Mucosa of gallbladder (tissue), 1 donor: Measurements from ENCODE around the gene MAPRE3. TPM values are rescaled to one million over a fixed set of nuclear protein-coding genes. Genes with fewer than 3 reads are reported as not detected.
A peak's percentile ranks its signal among the peaks of the same experiment; 100 is the strongest.

Experiments used
- DNase-seq: peaks from one replicate; pipeline ENCODE4 v3.0.0-alpha.2; 2020; ENCODE audit warnings: low spot score
- total RNA-seq: library from RNA; stranded (reverse); gene quantifications from one replicate; pipeline ENCODE4 v1.2.1, GENCODE V29; 2021
- donor health status: DM: no; HTN: no; CAD: no.

The MAPRE3 gene
- total RNA-seq, 1 donor from 2014 or later = 25.2 TPM

GRCh38 chr2:27014771-27015433 lies 44.5 kb downstream of the MAPRE3 start:
- DNase-seq = no peak

- peak; percentile 51 for DNase-seq
Measured at GRCh38 chr2:27016801-27017325, 46.4 kb downstream of the MAPRE3 start.

DNA sequence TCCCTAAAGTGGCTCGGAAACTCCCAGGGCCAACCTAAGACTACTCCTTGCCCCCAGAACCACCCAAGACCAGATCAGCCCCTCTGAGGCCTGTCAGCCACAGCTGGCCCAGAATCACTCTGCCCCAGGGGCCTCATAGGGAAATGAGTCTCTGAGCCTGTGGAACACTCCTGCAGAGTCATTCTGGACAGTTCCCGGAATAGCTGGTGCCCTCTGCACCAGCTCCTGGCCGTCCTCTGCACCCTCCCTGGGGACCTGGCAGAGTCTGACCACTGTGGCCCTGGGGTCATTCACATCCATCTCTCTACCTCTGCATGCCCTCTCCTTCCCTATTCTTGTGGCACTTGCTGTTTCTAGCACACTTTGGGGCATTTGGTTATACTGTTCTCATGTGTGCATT lies 47.7 kb downstream of the MAPRE3 start:
- DNase-seq = no peak

DNA sequence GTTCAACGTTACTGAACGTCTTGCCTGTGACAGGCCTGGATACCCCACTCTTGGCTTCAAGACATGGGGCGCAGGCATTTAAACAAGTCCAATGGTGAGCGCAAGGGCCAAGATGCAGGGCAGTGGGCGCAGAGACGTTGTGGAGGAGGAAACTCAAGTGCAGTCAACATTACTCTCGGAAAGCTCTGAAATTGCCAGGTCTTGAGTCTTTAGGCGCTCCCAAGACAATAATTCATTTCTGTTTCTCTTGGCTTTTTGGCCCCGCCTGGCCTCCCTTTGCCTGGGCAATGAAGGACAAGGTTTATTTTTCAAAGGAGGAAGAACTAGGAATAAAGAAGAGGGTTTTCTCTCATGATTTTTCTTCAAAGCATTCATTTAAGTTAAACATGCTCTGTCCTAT lies 49.0 kb downstream of the MAPRE3 start:
- DNase-seq = no peak

- DNase-seq = no peak
Measured at GRCh38 chr2:27019931-27020855, 49.8 kb downstream of the MAPRE3 start.

DNA sequence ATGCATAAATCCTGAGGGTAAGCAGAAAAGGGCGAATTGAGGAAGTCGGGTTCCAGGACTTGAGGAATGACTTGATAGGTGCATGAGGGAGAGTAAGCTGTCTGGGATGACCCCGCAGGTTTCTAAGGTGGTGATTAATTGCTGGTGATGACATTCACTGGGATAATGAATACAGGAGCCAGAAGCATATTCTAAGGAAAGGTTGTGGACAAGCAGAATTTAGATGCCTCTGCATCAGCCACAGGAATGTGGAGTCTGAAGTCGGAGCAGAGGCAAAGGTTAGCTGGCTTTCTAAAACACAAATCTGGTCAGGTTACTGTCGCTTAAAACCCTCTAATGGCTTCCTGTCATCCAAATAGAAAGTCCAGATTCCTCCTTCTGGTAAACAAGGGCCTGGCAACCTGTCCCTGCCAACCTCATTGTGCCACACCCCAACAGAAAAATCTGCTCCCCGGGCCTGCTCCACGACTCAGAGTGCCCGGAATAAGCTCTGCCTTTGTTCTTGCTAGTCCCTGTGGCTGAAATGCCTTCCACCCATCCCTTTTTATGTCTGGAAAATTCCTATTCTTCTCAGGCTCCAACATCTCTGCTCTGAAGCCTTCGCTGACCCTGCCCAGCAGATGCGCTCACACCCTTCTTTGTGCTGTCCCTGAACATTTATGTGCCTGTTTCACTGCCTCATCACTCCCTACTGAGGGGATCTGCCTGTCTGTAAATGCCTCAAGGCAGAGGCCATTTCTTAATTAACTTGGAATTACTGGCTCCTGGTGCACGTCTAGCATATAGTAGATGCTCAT lies 51.0 kb downstream of the MAPRE3 start:
- DNase-seq = peak; percentile 37

DNA sequence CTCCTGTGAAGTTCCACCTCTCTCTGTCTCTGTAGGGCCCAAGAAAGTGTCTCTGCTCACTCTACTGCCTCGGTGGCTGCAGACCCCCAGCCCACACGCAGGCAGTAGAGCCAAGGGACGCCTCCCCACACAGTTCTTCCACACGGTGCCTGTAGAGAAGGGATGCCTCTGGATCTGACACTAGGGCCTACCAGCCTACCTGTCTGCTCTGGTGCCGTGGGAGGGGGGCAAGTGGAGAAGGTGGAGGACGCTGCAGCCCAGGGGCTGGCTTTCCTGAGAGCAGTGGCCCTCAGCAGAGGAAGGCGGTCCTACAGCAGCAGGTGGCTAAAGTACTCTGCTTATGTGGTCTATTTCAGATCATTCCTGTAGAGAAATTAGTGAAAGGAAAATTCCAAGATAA lies 53.3 kb downstream of the MAPRE3 start:
- no peak for DNase-seq

DNA sequence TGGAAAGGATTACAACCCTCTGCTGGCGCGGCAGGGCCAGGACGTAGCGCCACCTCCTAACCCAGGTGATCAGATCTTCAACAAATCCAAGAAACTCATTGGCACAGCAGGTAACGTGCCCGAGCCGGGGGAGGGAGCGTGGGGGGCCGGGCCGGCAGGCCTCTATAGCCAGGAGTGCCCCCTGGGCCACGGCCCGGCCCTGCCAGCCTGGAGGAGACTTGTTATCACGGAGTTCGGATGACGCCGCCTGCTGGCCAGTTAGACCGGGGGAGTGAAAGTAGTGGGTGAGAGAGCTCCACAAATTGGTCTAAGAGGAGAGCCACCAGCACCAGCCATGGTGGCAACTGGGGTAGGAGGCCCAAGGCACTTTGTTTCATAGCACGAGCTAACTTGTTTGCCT lies 53.8 kb downstream of the MAPRE3 start:
- no peak for DNase-seq

GRCh38 chr2:27024812-27025211 lies 54.4 kb downstream of the MAPRE3 start:
- DNase-seq = no peak

GRCh38 chr2:27025281-27025800 lies 54.9 kb downstream of the MAPRE3 start:
- no peak for DNase-seq

- no peak for DNase-seq
Measured at GRCh38 chr2:27025861-27026851, 55.7 kb downstream of the MAPRE3 start.

DNA sequence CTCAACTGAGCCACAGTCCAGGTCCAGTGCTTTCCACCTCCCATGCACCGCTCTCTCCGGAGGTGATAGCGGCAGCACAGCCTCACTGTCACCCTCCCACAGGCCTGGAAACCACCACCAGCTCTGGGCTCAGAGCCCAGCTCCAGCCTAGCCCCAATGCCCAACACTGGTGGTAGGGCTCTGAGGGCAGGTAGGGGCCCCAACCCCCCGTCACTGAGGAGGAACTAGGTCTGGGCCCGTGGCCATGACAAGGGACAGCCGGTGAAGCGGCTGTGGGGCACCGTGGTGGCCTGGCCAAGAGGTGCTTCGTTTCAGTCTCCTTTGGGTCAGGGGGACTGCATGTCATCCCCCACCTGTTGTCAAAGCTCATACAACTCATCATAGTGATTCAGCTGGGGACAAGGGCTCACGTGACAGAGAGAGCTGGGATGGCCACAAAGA lies 56.8 kb downstream of the MAPRE3 start:
- no peak for DNase-seq

DNA sequence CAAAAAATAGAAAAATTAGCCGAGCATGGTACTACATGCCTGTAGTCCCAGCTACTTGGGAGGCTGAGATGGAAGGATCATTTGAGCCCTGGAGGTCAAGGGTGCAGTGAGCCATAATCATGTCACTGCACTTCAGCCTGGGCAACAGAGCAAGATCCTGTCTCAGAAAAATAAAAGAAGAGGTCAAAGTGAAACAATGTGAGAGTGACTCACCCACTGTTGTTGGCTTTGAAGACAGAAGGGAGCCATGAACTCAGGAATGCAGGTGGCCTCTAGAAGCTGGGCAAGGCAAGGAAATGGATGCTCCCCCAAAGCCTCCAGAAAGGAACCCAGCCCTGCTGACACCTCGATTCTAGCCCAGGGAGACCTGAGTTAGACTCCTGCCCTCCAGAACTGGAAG lies 58.6 kb downstream of the MAPRE3 start:
- no peak for DNase-seq

- DNase-seq = peak; percentile 89
Measured at GRCh38 chr2:27032495-27033252, 62.2 kb downstream of the MAPRE3 start, which contains the start of gene TMEM214. TMEM214 (plus strand) TSS chr2:27032965; CDS start chr2:27033016, 51 bp downstream.

DNA sequence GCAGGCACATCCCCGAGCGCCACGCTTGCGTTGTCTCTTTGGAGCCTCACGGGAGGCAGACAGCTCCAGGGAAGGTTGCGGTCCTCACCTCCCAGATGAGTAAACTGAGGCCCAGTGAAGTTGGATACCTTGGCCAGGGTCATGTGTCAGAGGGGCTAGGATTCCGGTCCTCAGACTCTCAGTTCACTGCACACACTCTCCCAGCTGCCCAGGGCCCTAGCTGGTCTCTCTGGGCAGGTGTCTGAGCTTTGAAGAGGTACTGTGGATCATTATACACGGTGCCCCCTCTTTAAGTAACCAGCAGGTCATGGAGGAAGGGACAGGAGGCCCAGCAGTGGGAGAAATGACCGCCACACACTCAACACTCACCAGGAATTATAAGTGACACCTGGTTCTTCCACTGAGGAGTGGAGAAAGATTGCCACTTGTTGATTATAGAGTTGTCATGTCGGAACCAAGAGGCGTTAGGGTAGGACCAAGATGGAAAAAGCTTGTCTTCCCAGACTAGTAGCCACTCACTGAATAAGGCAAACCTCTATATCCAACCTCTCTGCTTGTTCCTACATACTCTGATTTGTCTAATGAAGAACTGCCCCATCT lies 62.9 kb downstream of the MAPRE3 start:
- no peak for DNase-seq

DNA sequence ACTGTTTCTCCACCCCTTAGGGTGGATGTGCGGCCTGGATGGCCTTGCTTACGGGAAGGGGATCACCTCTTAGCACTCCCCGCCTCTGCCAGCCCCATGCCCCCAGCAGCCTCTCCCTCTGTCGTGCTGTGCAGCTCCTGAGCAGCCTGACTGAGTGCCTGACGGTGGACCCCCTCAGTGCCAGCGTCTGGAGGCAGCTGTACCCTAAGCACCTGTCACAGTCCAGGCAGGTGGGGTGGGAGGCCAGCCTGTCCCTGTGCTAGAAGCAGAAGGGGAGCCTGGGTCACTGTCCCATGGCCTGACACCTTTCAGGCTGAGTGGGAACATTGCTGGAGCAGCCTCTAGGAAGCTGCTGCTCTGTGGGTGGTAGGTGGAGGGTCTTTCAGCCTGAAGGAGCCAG lies 67.6 kb downstream of the MAPRE3 start:
- no peak for DNase-seq

GRCh38 chr2:27038631-27039339 lies 68.3 kb downstream of the MAPRE3 start:
- no peak for DNase-seq

DNA sequence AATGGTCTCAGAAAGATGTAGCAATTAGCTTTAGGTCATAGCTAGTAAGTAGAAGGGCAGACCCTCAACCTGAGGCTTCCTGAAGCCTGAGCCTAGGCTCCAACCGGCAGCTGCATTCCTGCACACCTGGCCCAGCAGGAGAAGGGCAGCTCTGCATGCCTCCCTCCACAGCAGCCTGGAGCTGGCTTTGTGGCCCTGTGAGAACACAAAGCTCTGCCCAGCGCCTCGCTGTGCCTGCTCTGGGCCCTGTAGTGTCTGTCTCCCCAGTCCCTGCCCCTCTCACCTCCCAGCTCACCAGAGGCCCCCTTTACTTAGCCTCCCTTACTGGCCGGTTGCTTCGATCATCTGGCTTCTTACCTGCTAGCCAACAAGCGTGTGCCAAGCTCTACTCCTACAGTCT lies 69.0 kb downstream of the MAPRE3 start:
- DNase-seq = no peak

GRCh38 chr2:27039871-27040270 lies 69.4 kb downstream of the MAPRE3 start:
- DNase-seq = no peak
